Measurements from ENCODE around the gene MACO1. TPM values are rescaled to one million over a fixed set of nuclear protein-coding genes. Genes with fewer than 3 reads are reported as not detected.

MACO1 gene
- total RNA-seq, 2 donors from 2014 or later = 14.0 to 14.5 TPM

DNA sequence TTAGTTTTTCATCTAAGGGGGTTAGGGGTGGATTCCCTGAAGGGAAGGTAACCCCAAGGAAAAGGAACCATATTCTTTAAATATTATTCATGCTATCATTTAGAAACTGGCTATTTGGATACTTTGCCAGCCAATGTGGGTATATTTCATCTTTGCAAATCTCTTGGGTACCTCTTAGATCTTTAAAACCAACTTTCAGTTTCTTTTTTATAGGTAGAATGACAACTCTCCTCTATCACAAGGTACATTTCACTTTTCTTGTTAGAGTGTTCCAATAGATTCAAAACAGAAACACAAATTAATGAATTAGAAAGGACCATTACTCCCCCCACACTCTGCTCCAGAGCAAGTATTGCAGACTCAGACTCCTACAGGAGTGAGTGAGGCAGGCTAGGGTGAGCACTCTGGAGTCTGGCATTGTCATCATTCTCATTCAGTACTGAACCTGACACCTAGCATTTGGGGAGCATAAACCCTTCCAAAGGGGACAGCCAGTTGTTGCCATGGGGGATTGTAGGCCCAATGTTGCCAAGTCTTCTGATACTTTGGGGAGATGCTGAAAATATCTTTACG, 43.0 kb downstream of the MACO1 start:
- Histone ChIP-seq H3K9me3 (no peaks in the 10 kb centered on the region), H3K27ac (no peak overlapping the region), H3K27me3 (no peaks in the 10 kb centered on the region), H3K36me3 (no peaks in the 10 kb centered on the region), H3K4me3 (no peak overlapping the region), H3K4me1 (peaks cover 0 to 46% of the 10 kb centered on the region in 2 donors)
- no peak for TF ChIP-seq CTCF (IDR thresholded peaks at IDR 0.05)
- DNase-seq (ENCODE audit: low spot score) = no peak

GRCh38 chr1:25474439-25475047, 43.8 kb downstream of the MACO1 start:
- H3K4me1 ChIP-seq = peaks cover 0 to 41% of the 10 kb centered on the region in 2 donors
- no peak overlapping the region for H3K27ac ChIP-seq

DNA sequence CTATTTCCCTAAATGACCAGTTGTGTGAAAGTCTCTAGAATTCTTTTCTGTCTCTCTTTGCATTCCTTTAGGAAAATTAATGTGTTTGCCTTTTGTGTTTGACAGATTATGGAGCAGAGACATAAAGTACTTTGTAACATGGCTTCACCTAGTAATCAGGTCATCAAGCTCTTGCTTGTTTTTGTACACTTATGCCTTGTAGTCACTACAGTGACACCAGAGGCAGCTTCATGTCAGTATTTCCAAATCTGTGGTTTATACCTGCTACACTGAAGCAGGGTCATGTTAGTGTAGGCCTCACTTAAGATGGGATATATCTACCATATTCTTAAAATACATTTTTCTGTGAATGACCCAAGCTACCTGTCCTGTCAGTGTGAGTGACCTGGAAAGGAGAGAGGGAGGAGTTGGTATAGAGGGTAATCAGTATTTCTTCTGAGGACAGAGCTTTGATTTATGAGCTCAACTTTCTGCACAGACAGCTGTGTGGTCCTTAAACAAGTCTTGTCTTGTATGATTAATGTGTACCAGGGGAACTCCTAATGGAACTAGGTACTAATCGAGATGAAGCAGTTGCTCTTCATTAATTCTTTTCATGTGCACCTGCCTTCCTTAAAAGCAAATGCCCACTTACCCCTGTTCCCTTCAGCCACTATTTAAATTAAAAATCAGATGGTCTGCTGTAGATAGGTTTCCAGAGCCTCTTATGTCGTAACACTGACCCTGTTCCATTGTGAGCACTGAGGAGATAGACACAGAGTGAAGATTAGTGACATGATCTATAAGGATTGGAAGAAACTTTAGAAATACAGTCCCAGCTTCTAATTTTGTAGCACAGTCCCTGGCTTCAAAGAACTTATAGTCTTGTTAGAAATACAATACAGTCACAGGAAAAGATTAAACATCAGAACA, 45.7 kb downstream of the MACO1 start:
- Histone ChIP-seq H3K9me3 (no peaks in the 10 kb centered on the region), H3K4me1 (peaks cover 0 to 34% of the 10 kb centered on the region in 2 donors), H3K4me3 (no peak overlapping the region), H3K27ac (no peak overlapping the region), H3K27me3 (no peaks in the 10 kb centered on the region), H3K36me3 (no peaks in the 10 kb centered on the region)
- no peak for DNase-seq (ENCODE audit: low spot score)
- no peak for TF ChIP-seq CTCF (IDR thresholded peaks at IDR 0.05)

More at GRCh38 chr1:25474439-25475047, 43.8 kb downstream of the MACO1 start:
- no peak for TF ChIP-seq CTCF (IDR thresholded peaks at IDR 0.05)
- DNase-seq (ENCODE audit: low spot score) = no peak
- Histone ChIP-seq H3K27me3 (no peaks in the 10 kb centered on the region), H3K36me3 (no peaks in the 10 kb centered on the region), H3K9me3 (no peaks in the 10 kb centered on the region), H3K4me3 (no peak overlapping the region)

DNA sequence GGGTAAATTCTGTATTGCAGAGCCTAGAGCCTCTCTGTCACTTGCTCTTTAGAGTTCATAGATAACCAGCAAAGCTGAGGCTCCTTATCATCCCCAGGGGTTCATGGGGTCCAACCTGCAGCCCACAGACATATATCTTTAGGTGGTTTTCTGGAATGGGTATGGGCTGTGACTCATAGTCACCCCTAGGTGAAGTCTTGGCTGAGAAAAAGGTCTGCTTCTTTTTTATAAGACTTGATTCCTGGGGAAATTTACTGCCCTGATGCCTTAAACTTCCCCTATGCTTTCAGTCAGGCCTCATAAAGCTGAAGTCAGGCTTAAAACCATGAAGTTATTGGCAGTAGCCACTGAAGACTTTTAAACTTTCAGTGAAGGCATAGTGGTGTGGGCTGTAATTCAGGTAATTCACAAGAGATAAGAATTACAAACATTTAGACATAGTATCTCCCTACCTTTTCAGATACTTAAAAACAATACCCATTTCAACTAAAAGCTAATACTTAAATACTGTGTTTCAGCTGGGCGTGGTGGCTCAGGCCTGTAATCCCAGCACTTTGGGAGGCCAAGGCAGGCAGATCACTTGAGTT, 46.8 kb downstream of the MACO1 start:
- no peak overlapping the region for H3K4me3 ChIP-seq
- H3K4me1 ChIP-seq = peaks cover 0 to 23% of the 10 kb centered on the region in 2 donors
- no peaks in the 10 kb centered on the region for H3K9me3 ChIP-seq
- no peak overlapping the region for H3K27ac ChIP-seq
- H3K27me3 ChIP-seq = no peaks in the 10 kb centered on the region
- TF ChIP-seq CTCF (IDR thresholded peaks at IDR 0.05) = no peak
- no peaks in the 10 kb centered on the region for H3K36me3 ChIP-seq
- DNase-seq (ENCODE audit: low spot score) = no peak

- Histone ChIP-seq H3K4me3 (no peak overlapping the region), H3K9me3 (no peaks in the 10 kb centered on the region), H3K27me3 (no peaks in the 10 kb centered on the region), H3K27ac (no peak overlapping the region), H3K4me1 (peaks cover 0 to 18% of the 10 kb centered on the region in 2 donors), H3K36me3 (no peaks in the 10 kb centered on the region)
- no peak for DNase-seq (ENCODE audit: low spot score)
- no peak for TF ChIP-seq CTCF (IDR thresholded peaks at IDR 0.05)
Observed at GRCh38 chr1:25478633-25479032, 47.9 kb downstream of the MACO1 start.

Measured in right atrium auricular region (tissue), 2 donors.